Stimulated activated CD4-positive, alpha-beta T cell treated with anti-CD3 and anti-CD28 coated beads, Interleukin-1b, Interleukin-23, amount 100 ng/mL, for 48 hours (primary cell): ENCODE results near the gene GNB1.
"Not testable (repeated sequence)": the region's sequence is repeated elsewhere in the genome, so short reads cannot be mapped to it uniquely, and the experiment has no call there.

Source experiments
- DNase-seq: peaks from one replicate; pipeline ENCODE4 v3.0.0-alpha.2; 2020

Gene GNB1

DNA sequence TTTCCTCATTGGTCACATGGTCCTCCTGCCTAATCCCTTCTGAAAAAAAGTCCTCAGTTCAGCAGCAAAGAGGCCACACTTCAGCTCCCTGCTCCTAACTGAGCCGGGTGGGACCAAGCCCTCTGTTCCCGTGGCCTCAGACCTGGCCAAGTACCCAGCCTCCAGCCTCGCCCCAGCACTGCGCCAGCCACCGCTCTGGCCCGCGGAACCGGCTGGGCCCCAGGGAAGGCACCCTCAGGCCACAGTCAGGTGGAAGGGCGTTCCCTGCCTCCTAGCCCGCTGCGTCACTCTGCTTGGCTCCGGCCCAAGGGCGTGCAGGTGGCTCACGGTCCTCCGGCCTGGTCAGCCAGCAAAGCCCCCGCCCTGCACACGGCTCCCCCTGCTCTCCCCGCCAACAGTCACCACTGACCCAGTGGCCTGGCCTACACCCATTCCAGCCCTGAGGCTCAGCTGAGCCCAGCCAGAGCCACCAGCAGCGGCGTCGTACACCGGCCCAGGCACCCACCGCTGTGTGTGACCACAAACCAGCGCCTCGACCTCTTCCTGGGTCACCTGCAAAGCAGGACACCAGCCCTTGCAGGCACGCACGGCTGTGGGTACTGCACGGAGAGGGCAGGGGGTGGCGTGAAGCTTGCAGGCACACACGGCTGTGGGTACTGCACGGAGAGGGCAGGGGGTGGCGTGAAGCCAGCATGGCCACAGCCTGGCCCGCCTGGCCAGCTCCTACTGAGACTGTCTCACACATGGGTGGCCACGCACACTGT, 132.0 kb downstream of the GNB1 start:
- no peak for DNase-seq

- DNase-seq = no peak
These were observed 132.7 kb downstream of the GNB1 start for GRCh38 chr1:1758059-1758621.

- DNase-seq = no peak
These were observed 133.3 kb downstream of the GNB1 start for GRCh38 chr1:1757422-1758058.

DNA sequence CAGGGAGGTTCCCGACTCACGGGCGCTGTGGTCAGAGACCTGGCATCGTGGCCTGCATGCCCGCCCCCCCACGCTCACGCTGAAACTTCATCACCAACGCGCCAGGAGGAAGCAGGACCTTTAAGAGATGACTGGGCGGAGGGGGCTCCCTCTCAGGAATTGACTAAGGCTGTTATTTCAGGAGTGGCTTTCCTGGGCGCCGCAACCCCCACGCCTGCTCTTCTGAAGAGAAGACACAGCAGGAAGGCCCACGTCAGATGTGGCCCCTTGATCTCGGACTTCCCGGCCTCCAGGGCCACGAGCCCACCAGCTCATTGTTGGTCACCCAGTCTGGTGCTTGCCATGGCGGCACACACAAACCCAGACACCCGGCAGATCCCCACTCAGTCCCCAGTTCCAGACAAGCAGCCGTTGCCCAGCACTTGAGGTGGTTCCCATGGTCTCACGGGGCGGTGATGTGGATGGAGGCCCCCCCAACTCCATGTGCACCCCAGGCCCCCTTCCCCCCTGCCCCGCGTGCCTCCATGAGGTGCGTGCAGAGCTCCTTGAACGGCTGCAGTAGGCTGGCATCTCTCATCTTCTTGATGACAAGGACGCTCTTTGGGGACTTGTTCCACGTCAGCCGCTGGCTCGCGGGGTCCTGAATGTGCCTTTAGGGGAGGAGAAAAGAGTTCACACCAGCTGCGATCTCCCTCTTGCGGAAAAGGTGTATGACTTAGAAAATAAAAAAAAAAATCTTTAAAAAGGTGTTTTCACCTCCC, 134.0 kb downstream of the GNB1 start:
- no peak for DNase-seq

GRCh38 chr1:1755852-1756251, 135.0 kb downstream of the GNB1 start:
- DNase-seq = no peak

DNA sequence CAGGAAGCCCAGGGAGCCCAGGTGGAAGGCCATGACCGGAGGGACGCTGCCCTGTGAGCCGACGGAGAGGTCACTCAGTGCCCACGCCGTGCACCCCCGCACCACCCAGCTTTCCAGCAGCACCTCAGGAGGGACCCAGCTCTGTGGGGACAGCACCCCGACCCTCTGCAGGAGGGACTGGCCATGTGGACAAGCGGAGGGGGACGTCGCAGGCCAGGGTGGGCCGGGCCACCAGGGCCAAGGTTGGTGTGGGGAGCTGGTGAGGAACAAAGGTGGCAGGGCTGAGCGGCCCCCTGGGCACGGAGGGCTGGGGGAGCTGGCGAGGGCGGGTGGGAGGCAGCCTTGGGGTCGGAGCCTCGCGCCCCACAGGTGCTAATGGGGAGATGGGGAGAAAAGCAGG, 135.5 kb downstream of the GNB1 start:
- no peak for DNase-seq

GRCh38 chr1:1754051-1754815, 136.7 kb downstream of the GNB1 start:
- DNase-seq = no peak

DNA sequence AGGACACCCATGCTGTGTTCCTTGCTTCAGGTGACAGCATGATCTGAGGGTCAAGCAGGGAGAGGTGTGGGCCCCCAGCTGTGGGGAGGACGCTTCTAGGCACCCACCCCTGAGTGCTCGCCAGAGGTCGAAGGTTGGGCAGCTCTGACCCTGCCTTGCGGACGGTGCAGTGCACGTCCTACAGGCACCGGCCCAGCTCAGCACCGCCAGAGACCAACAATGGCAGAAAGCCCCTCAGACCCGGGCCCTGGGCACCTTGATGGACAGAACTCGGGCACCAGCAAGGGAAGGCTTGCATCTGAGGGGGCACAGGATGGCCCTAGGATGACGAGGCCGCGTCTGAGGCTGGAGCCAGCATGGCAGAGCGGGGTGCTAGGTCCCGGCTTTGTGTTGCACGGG, 137.3 kb downstream of the GNB1 start:
- no peak for DNase-seq

GRCh38 chr1:1752636-1753606, 138.0 kb downstream of the GNB1 start:
- DNase-seq = no peak

DNA sequence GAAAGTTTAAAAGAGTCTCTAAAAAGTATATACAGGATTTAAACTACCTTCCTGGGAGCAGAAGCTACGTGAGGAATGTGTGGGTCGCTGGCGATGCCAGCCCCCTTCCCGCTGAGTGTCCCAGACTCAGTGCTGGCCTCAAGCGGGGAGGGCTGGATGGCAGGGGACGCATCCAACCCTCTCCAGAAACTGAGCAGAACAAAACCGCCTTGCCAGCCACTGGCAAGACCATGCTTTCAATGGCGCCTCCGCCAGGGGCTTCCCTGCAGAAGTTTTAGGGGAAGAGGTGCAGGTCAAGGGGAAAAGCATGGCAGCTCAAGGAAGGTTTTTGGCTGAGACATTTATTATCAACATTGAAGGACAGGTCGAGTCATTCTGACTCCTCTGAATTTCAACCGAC, 138.7 kb downstream of the GNB1 start:
- DNase-seq = no peak

DNA sequence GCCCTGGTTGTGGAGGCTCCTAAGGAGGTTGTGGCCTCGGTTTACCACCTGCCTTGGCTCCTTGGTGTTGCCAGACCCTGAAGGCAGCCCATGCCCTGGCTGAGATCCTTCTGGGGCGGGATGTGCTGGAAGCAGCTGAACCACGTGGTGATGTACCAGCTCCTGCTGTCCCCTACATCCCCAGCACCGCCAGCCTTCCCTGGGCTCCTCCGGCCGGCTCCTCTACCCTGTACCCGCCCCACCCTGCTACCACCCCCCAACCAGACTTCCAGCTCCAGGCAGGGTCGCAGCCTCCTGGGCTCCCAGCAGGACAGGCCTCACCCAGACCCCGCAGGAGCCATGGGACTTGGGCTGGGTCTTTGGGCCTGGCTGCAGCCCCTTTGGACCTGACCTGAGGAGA, 140.9 kb downstream of the GNB1 start:
- not testable (repeated sequence) for DNase-seq

- no peak for DNase-seq
These were observed 142.1 kb downstream of the GNB1 start for GRCh38 chr1:1748686-1749321.

DNA sequence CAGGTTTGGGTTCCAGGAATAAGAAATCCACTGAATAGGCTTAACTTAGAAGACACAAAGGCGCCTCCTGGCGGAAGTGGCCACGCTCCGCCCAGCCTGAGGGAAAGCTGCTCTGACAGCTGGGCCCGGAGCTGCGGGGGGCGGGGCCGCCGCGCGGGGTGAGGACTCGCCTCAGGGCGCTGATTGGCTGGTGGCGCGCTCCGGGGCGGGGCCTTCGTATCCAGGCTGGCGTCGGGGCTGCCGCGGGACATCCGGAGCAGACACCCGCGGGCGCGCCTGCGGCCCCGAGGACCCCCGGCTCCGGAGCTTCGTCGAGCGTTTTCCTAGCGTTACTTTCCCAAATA, 144.3 kb downstream of the GNB1 start:
- not testable (repeated sequence) for DNase-seq

- DNase-seq = peak; percentile 91
These were observed 145.0 kb downstream of the GNB1 start for GRCh38 chr1:1745651-1746565.

- DNase-seq = not testable (repeated sequence)
These were observed 148.4 kb downstream of the GNB1 start for GRCh38 chr1:1742529-1742928.

GRCh38 chr1:1741013-1741412, 149.9 kb downstream of the GNB1 start:
- not testable (repeated sequence) for DNase-seq

DNA sequence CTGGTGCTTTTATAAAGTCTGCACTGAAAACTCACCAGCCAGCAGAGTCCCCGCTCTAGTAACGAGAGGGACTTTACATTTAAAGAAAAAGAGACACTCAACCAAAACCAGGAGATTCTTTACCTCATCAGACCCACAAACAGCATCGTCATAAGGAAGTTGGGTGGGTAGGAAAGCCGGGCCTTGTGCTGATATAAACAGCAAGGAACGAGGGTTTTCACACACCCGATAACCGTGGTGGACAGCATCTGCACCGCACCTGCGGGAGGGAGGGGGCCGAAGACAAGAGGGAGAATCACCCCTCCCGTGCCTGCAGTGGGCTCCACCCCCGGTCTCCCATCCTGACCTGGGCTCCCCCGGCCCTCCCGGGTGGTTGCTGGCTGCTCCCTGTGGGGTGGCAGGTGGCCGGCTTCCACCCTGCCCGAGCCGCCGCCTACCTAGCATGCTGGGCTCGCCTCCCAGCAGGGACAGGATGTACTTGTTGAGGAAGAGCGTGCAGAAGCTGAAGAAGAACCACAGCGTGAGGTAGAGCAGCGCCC, 152.0 kb downstream of the GNB1 start:
- not testable (repeated sequence) for DNase-seq

DNA sequence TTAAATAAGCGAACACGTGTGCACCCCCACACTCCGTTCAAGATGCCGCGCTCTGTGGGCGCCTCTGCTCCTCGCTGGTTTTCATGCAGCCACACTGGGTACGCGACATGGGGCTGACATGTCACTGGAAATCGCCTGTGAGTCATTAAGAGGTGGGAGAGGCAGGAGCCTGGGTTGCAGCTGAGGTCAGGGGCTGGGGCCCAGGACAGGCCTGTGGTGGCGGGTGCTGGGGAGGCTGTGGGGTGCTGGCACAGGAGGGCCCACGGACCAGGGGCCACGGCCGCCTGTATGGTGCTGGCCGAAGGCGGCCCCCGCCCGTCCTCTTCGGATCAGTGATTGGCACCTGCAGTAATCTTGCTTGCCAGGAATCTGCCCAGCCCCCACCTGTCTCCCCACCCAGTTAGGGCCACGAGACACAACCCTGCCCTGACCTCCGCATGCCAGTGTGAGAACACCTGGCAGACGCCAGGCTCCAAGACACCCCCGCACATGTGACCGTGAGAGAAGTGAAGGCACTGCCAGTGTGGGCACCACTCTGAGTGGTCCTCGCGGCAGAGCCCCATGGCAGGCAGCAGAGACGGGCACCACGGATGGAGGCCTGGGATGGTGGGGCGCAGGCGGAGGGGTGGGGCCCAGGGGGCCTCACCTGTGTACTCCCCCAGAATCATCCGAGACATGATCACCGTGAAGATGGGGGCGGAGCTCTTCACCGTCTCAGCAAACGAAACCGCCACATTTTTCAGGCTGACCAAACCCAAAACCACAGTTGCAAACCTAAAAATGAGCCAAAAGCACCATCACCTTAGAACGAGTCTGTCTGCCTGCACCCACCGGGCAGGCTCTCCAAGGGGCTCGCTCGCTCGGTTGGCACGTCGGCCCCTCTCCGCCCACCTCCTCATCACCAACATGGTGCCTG, 153.0 kb downstream of the GNB1 start:
- not testable (repeated sequence) for DNase-seq
